HG03520 (cell line): Measurements from ENCODE around the gene RASIP1.
"Not testable (repeated sequence)": the region's sequence is repeated elsewhere in the genome, so short reads cannot be mapped to it uniquely, and the experiment has no call there.

ENCODE experiments used
- ATAC-seq: cut with Tn5 transposase; IDR thresholded peaks from one replicate; pipeline ENCODE4 v1.9.1; 2021; ENCODE audit warnings: mild to moderate bottlenecking, moderate library complexity; ENCODE audit not compliant: unreplicated experiment

The RASIP1 gene

GRCh38 chr19:48740164-48740972 is at the start of gene RASIP1:
TSS of gene RASIP1 (minus strand) at chr19:48740610. CDS start at chr19:48740282, 328 bp downstream.
- ATAC-seq: no peak

GRCh38 chr19:48787331-48787730 is 46.9 kb upstream of the RASIP1 start:
- ATAC-seq: not testable (repeated sequence)

DNA sequence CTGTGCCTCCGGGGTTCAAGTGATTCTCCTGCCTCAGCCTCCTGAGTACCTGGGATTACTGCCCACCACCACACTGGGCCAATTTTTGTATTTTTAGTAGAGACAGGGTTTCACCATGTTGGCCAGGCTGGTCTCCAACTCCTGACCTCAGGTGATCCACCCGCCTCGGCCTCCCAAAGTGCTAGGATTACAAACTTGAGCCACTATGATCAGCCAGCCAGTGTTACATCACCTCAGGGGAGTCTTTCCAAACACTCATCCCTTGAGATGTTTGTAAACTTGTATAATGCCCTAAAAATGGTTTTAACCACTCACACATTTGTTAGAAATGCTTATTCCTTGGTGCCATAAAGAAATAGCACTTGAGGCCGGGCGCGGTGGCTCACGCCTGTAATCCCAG is 46.0 kb upstream of the RASIP1 start:
- ATAC-seq: not testable (repeated sequence)

GRCh38 chr19:48784527-48784926 is 44.1 kb upstream of the RASIP1 start:
- no peak for ATAC-seq

GRCh38 chr19:48780631-48781391 is 40.4 kb upstream of the RASIP1 start:
- ATAC-seq: no peak

DNA sequence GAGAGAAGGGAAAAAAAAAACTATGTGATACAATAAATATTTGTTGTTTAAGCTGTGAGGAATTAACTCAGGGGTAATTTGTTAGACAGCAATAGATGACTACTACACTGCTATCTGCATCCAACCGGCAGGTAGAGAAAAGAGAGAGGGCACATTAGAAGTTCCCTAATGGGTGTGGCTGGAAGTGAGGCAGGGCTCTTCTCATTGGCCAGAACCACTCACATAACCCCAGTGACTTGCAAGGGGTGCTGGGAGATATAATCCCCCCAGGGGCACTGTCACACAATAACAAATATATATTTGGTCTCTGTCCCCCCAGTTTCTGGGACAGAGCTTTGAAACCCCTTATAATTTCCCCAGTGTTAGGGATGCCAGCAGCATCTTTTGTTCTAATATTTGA is 39.2 kb upstream of the RASIP1 start:
- ATAC-seq: no peak

DNA sequence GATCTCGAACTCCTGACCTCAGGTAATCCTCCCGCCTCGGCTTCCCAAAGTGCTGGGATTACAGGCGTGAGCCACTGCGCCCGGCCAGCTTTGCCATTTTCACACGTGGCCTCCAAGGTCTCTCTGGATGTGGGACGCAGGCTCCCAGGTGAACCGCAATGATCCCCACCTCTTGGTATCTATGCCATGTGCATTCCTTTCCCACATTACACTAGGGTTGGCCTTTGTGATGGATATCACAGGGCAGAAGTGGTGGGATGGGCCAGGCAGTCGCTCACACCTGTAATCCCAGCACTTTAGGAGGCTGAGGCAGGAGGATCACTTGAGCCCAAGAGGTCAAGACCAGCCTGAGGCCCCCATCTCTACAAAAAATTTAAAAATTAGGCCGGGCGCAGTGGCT is 37.3 kb upstream of the RASIP1 start:
- ATAC-seq: no peak

DNA sequence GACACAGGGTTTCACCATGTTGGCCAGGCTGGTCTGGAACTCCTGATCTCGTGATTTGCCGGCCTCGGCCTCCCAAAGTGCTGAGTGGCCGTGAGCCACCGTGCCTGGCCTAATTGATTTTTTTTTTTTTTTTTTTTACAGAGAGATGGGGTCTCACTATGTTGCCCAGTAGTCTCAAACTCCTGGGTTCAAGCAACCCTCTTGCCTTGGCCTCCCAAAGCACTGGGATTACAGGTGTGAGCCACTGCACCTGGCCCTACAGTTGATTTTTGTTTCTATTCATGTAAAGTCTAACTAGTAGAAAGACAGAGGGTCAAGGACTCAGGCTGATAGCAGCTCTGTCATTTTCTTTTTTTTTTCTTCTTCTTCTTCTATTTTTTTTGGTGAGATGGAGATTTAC is 36.7 kb upstream of the RASIP1 start:
- no peak for ATAC-seq

- no peak for ATAC-seq
Observed at GRCh38 chr19:48772503-48772953, 32.1 kb upstream of the RASIP1 start.

GRCh38 chr19:48770734-48771472 is 30.5 kb upstream of the RASIP1 start:
- ATAC-seq: no peak

DNA sequence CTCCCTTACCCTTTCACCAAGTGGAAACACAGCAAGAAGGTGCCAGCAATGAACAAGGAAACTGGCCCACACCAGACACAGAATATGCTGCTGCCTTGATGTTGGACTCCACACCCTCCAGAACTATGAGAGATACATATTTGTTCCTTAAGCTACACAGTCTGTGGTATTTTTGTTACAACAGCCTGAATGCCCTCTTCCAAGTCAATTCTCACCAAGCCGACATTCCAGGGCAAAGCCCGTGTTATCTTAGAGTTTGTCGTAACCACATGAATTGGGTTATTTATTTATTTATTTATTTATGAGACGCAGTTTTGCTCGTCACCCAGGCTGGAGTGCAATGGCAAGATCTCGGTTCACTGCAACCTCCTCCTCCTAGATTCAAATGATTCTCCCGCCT is 29.9 kb upstream of the RASIP1 start:
- no peak for ATAC-seq

DNA sequence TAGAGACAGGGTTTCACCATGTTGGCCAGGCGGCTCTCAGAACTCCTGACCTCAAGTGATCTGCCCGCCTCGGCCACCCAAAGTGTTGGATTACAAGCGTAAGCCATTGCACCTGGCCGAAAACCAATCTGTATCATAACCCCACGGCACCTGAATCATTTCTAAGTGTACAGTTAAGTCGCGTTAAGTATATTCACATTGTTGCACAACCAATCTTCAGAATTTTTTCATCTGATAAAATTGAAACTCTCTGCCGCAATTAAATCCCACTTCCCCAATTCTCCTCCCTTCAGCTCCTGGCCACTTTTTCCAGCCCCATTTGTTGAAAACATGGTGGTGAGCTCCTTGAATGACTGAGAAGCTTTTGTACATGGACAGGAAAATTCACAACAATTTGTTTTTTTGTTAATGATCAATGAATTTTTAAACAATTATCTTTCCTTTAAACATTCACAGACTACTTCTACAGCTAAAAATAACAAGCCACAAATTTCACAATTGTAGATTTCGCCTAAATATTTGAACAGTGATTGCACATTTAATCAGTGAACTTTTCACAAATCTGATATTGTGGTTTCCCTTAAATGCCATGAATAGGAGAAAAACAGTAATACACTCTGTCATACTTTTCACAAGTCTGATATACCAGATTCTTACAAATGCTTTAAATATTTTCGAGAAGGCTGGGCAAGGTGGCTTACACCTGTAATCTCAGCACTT is 28.7 kb upstream of the RASIP1 start:
- ATAC-seq: no peak

- ATAC-seq: not testable (repeated sequence)
Observed at GRCh38 chr19:48768171-48768753, 27.9 kb upstream of the RASIP1 start.

DNA sequence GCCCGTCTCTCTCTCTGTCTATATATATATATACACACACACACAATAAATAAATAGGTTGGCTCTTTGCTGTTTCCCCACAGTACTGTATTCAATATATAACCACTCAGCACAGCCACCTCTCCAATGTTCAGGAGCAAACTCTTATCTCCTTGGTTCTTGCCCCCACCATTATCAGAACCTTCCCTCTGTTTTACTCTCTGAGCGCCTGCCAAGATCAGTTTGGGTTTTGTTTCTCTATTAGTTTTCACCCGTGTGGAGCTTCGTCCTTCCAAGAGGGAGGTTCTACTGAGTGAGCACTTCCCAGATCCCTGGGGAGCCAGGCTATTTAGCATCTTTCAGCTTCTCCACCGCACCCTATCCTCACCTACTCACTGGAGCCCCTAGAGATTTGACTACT is 25.4 kb upstream of the RASIP1 start:
- ATAC-seq: not testable (repeated sequence)

- ATAC-seq: no peak
Observed at GRCh38 chr19:48760504-48761205, 20.2 kb upstream of the RASIP1 start.

DNA sequence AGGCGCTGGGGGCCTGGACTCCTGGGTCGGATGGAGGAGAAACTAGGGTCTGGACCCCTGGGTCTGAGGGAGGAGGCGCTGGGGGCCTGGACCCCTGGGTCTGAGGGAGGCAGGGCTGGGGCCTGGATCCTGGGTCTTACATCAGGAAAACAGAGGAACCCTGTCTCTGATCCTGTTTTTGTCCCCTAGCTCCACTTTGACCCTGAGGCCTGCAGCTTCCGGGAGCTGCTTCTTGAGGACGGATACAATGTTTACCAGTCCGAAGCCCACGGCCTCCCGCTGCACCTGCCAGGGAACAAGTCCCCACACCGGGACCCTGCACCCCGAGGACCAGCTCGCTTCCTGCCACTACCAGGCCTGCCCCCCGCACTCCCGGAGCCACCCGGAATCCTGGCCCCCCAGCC is 17.3 kb upstream of the RASIP1 start:
- no peak for ATAC-seq

GRCh38 chr19:48757089-48757675 is 16.8 kb upstream of the RASIP1 start:
- ATAC-seq: no peak

DNA sequence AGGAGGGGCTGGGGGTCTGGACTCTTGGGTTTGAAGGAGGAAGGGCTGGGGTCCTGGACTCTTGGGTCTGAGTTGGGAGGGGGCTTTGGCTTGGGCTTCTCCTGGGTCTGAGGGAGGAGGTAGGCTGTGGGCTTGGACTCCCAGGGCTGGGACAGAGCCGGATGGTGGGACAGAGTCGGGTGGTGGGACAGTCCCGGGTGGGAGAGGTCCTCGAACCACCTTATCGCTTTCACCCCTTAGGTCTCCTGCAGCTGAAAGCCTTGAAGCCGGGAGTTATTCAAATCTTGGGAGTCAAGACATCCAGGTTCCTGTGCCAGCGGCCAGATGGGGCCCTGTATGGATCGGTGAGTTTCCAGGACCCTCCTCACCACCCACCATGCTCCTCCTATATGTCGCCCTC is 16.3 kb upstream of the RASIP1 start:
- ATAC-seq: no peak

GRCh38 chr19:48756212-48756611 is 15.8 kb upstream of the RASIP1 start:
- no peak for ATAC-seq
